ENCODE measurements around the gene LPP. TPM values are rescaled to one million over a fixed set of nuclear protein-coding genes. Genes with fewer than 3 reads are reported as not detected.

LPP gene
- total RNA-seq, 4 donors from 2014 or later: 56.0 to 65.7 (median 58.1) TPM

GRCh38 chr3:188674595-188674994, 520.6 kb downstream of the LPP start:
- H3K27ac ChIP-seq: no peak overlapping the region
- no peak for DNase-seq
- TF ChIP-seq POLR2A (IDR thresholded peaks at IDR 0.05): no peak
- TF ChIP-seq CTCF (IDR thresholded peaks at IDR 0.05 in 4 of 5, conservative IDR thresholded peaks at IDR 0.05 in 1 of 5): no peak
- peaks cover 10 to 12% of the 10 kb centered on the region in 2 donors for H3K4me1 ChIP-seq
- H3K9me3 ChIP-seq: no peaks in the 10 kb centered on the region
- intact Hi-C loops (cut with DNase I; ENCODE audit: low total_unique reads) (no loop called here), in situ Hi-C loops (cut with MboI; ENCODE audit: low sequenced_read_pairs in 4 of 4) (no loop called here)
- no peak overlapping the region for H3K4me3 ChIP-seq
- no peak for ATAC-seq
- H3K27me3 ChIP-seq: no peaks in the 10 kb centered on the region
- no peaks in the 10 kb centered on the region for H3K36me3 ChIP-seq

- no peaks in the 10 kb centered on the region for H3K9me3 ChIP-seq
- H3K4me1 ChIP-seq: peaks cover 19 to 25% of the 10 kb centered on the region in 2 donors
- H3K27ac ChIP-seq: no peak overlapping the region
- no peak for ATAC-seq
- H3K27me3 ChIP-seq: no peaks in the 10 kb centered on the region
- intact Hi-C loops (cut with DNase I; ENCODE audit: low total_unique reads): no loop called here
- no peaks in the 10 kb centered on the region for H3K36me3 ChIP-seq
- in situ Hi-C loops (cut with MboI; ENCODE audit: low sequenced_read_pairs in 4 of 4): loop anchor here in 1 of 4 donors (25.0 kb wide), 1 partner anchor 940 kb away; the partner anchor contains the start of gene BCL6
- H3K4me3 ChIP-seq: no peak overlapping the region
- DNase-seq: no peak
- no peak for TF ChIP-seq CTCF (IDR thresholded peaks at IDR 0.05 in 4 of 5, conservative IDR thresholded peaks at IDR 0.05 in 1 of 5)
- TF ChIP-seq POLR2A (IDR thresholded peaks at IDR 0.05): no peak
Observed at GRCh38 chr3:188677344-188677743, 523.4 kb downstream of the LPP start.

- intact Hi-C loops (cut with DNase I; ENCODE audit: low total_unique reads): loop anchor here (5.0 kb wide), 3 partner anchors 128 to 943 kb away; no protein-coding TSS in a partner anchor
- H3K4me3 ChIP-seq: no peak overlapping the region
- peak overlapping the region; percentile 12 to 38 (median 30) for H3K27ac ChIP-seq
- no peaks in the 10 kb centered on the region for H3K36me3 ChIP-seq
- H3K27me3 ChIP-seq: no peaks in the 10 kb centered on the region
- no peak for DNase-seq
- ATAC-seq: no peak
- in situ Hi-C loops (cut with MboI; ENCODE audit: low sequenced_read_pairs in 4 of 4): loop anchor here in 2 of 4 donors (10.0 to 25.0 kb wide), 2 partner anchors 275 to 943 kb away; partner anchors contain the start of gene BCL6 (in 1 of the 2)
- TF ChIP-seq POLR2A (IDR thresholded peaks at IDR 0.05): no peak
- TF ChIP-seq CTCF (IDR thresholded peaks at IDR 0.05 in 4 of 5, conservative IDR thresholded peaks at IDR 0.05 in 1 of 5): no peak
- H3K9me3 ChIP-seq: no peaks in the 10 kb centered on the region
- H3K4me1 ChIP-seq: peaks cover 38 to 39% of the 10 kb centered on the region in 2 donors
Observed at GRCh38 chr3:188680189-188680588, 526.2 kb downstream of the LPP start.

- no peaks in the 10 kb centered on the region for H3K27me3 ChIP-seq
- TF ChIP-seq POLR2A (IDR thresholded peaks at IDR 0.05) (no peak), CTCF (IDR thresholded peaks at IDR 0.05 in 4 of 5, conservative IDR thresholded peaks at IDR 0.05 in 1 of 5) (no peak)
- ATAC-seq: no peak
- peak overlapping the region in 2 of 4 donors; percentile 12 to 23 for H3K27ac ChIP-seq
- no peak overlapping the region for H3K4me3 ChIP-seq
- H3K4me1 ChIP-seq: peaks cover 38 to 39% of the 10 kb centered on the region in 2 donors
- no peak for DNase-seq
- H3K9me3 ChIP-seq: no peaks in the 10 kb centered on the region
- intact Hi-C loops (cut with DNase I; ENCODE audit: low total_unique reads): loop anchor here (5.0 kb wide), 3 partner anchors 128 to 943 kb away; no protein-coding TSS in a partner anchor
- H3K36me3 ChIP-seq: no peaks in the 10 kb centered on the region
- in situ Hi-C loops (cut with MboI; ENCODE audit: low sequenced_read_pairs in 4 of 4): loop anchor here in 2 of 4 donors (10.0 to 25.0 kb wide), 2 partner anchors 274 to 943 kb away; partner anchors contain the start of gene BCL6 (in 1 of the 2)
Observed at GRCh38 chr3:188680605-188681004, 526.6 kb downstream of the LPP start.

All from gastrocnemius medialis (tissue), 4 donors.